Measurements from ENCODE around the gene CYP27A1. TPM values are rescaled to one million over a fixed set of nuclear protein-coding genes. Genes with fewer than 3 reads are reported as not detected.

Gene CYP27A1
- total and polyA plus RNA-seq, 10 donors = 8.7 to 65.5 (median 15.2) TPM

- Histone ChIP-seq H3K27me3 (replicated peaks in 1 of 7) (peaks cover 3 to 98% (median 43%) of the 10 kb centered on the region in 7 donors), H3K27ac (peak overlapping the region in 4 of 8 donors; percentile 57 to 67 (median 64))
These were observed 79.0 kb downstream of the CYP27A1 start for GRCh38 chr2:218860950-218861381.

DNA sequence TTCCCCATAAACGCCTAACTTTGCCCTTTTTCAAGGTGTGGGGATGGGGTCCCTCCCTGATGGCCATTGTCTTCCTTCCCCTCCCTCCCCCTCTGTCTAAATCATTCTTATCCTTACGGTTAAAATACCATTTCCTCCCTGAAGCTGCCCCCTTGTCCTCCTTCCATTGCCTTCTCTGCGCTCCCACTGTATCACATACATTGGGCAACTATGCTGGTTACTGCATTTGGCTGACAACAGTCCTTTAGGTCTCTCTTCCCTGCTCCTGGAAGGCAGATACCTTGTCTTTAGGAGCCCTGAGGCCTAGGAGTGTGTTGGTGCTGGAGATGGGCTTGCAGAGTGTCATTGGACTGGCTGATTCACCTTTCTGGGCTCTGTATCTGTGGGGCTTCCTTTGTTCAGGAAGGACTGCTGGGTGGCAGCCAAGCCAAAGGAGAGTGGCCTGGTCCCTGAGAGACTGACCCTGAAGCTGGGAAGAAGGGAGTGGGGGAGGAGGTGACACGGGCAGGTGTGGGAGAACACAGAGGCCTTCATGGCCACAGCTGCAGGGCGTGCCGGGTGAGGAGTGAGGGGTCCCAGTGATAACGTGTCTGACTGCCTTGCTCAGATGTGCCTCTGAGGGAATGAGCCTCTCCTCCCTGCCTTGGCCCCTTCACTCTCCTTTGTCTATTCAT is 79.8 kb downstream of the CYP27A1 start:
- TF ChIP-seq POLR2A (IDR thresholded peaks at IDR 0.05) = no peak
- no peak for TF ChIP-seq CTCF (IDR thresholded peaks at IDR 0.05 in 8 of 11, conservative IDR thresholded peaks at IDR 0.05 in 3 of 11)
- TF ChIP-seq POLR2AphosphoS5 (IDR thresholded peaks at IDR 0.05) = no peak
- H3K4me1 ChIP-seq = peaks cover 12 to 52% (median 28%) of the 10 kb centered on the region in 6 donors
- H3K27ac ChIP-seq = no peak overlapping the region
- peak overlapping the region in 2 of 8 donors; percentile 36 to 68 for H3K4me3 ChIP-seq
- no peaks in the 10 kb centered on the region for H3K36me3 ChIP-seq
- peak; percentile 41 for DNase-seq
- H3K27me3 ChIP-seq (replicated peaks in 1 of 7) = peaks cover 3 to 95% (median 43%) of the 10 kb centered on the region in 7 donors
- no peaks in the 10 kb centered on the region for H3K9me3 ChIP-seq
- 62 to 74% (median 69%) methylated on average over 7 of the region's 7 CpGs for WGBS, 5 donors
- intact Hi-C loops (cut with DNase I; ENCODE audit: low total_unique reads) = no loop called here

More at GRCh38 chr2:218860950-218861381, 79.0 kb downstream of the CYP27A1 start:
- Histone ChIP-seq H3K4me1 (peaks cover 12 to 53% (median 28%) of the 10 kb centered on the region in 6 donors), H3K4me3 (peak overlapping the region in 4 of 8 donors; percentile 36 to 68 (median 42)), H3K36me3 (no peaks in the 10 kb centered on the region), H3K9me3 (no peaks in the 10 kb centered on the region)
- no peak for TF ChIP-seq POLR2A (IDR thresholded peaks at IDR 0.05)
- TF ChIP-seq POLR2AphosphoS5 (IDR thresholded peaks at IDR 0.05) = peak in 2 of 3 donors; percentile 31 to 73
- 0 to 10% (median 3%) methylated on average over 8 to 21 of the region's 21 CpGs for WGBS, 5 donors
- DNase-seq = peak; percentile 62
- intact Hi-C loops (cut with DNase I; ENCODE audit: low total_unique reads) = no loop called here

DNA sequence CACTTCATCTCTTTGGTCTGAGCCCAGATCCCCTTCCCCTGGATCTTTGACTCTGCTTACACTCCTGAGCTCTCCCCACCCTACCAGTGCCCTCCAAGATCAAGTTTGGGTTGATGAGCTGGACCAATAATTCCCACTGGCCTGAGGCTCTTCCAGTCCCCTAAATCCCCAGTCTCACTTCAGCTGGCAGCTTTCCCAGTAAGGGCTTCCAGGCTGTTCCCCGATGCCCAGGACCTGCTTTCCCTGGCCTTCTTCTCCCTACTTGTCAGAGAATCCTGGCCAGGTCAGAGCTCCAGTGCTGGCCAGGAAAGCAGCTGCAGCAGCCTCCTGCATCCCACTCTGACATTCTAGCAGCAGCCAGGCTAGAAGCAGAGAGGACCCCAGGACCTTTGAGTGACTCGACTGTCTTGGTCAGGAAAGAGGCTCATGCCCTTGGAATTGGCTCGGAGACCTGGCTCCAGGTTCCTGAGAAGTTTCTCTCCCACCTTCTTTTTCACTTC is 81.1 kb downstream of the CYP27A1 start:
- TF ChIP-seq POLR2AphosphoS5 (IDR thresholded peaks at IDR 0.05) (no peak), CTCF (IDR thresholded peaks at IDR 0.05 in 8 of 11, conservative IDR thresholded peaks at IDR 0.05 in 3 of 11) (no peak), POLR2A (IDR thresholded peaks at IDR 0.05) (no peak)
- Histone ChIP-seq H3K36me3 (no peaks in the 10 kb centered on the region), H3K4me1 (peaks cover 19 to 49% (median 34%) of the 10 kb centered on the region in 6 donors), H3K27ac (no peak overlapping the region), H3K4me3 (no peak overlapping the region), H3K9me3 (no peaks in the 10 kb centered on the region), H3K27me3 (replicated peaks in 1 of 7) (peaks cover 0 to 91% (median 36%) of the 10 kb centered on the region in 7 donors)
- intact Hi-C loops (cut with DNase I; ENCODE audit: low total_unique reads) = no loop called here
- peak; percentile 58 for DNase-seq
- 77 to 87% (median 81%) methylated on average over 3 of the region's 3 CpGs for WGBS, 5 donors

Small RNA genes within 50 kb of the gene (microRNA-seq; reads per million reads assigned to microRNA genes)
- 0 reads per million in 3 donors for gene MIR9500

Other genes with a start within 250 kb of the CYP27A1 start
- 10 to 100 TPM; 13.0 to 19.2 (median 14.8) TPM for gene USP37, start 213.8 kb upstream of the CYP27A1 start, total RNA-seq
- gene USP37, start 213.8 kb upstream of the CYP27A1 start, polyA plus RNA-seq = 1 to 10 TPM; 1.8 to 2.7 (median 2.1) TPM
- gene CNOT9, start 213.3 kb upstream of the CYP27A1 start, total RNA-seq = 10 to 100 TPM; 40.4 to 61.6 (median 46.7) TPM
- gene CNOT9, start 213.3 kb upstream of the CYP27A1 start, polyA plus RNA-seq = 10 to 100 TPM; 18.8 to 23.4 (median 19.7) TPM
- gene PLCD4, start 174.2 kb upstream of the CYP27A1 start, total RNA-seq = under 1 TPM; 0.13 to 0.92 (median 0.64) TPM
- under 1 TPM; 0.19 to 0.26 (median 0.23) TPM for gene PLCD4, start 174.2 kb upstream of the CYP27A1 start, polyA plus RNA-seq
- gene ZNF142, start 122.5 kb upstream of the CYP27A1 start, total RNA-seq = 10 to 100 TPM; 27.7 to 33.0 (median 31.6) TPM
- 1 to 10 TPM; 2.9 to 8.0 (median 4.4) TPM for gene ZNF142, start 122.5 kb upstream of the CYP27A1 start, polyA plus RNA-seq
- gene BCS1L, start 122.5 kb upstream of the CYP27A1 start, total RNA-seq = 10 to 100 TPM; 16.4 to 39.4 (median 29.5) TPM
- gene BCS1L, start 122.5 kb upstream of the CYP27A1 start, polyA plus RNA-seq = 10 to 100 TPM; 39.1 to 47.3 (median 40.2) TPM
- 10 to 100 TPM; 15.9 to 25.9 (median 20.8) TPM for gene RNF25, start 110.1 kb upstream of the CYP27A1 start, total RNA-seq
- gene RNF25, start 110.1 kb upstream of the CYP27A1 start, polyA plus RNA-seq = 10 to 100 TPM; 25.1 to 27.1 (median 26.3) TPM
- gene STK36, start 110.1 kb upstream of the CYP27A1 start, total RNA-seq = 10 to 100 TPM; 18.7 to 46.8 (median 27.9) TPM
- gene STK36, start 110.1 kb upstream of the CYP27A1 start, polyA plus RNA-seq = 10 to 100 TPM; 10.7 to 18.6 (median 16.8) TPM
- gene TTLL4, start 71.3 kb upstream of the CYP27A1 start, total RNA-seq = 10 to 100 TPM; 14.5 to 40.5 (median 28.6) TPM
- 10 to 100 TPM in 2 of 3 donors, 1 to 10 TPM in 1; 6.2 to 13.7 (median 12.0) TPM for gene TTLL4, start 71.3 kb upstream of the CYP27A1 start, polyA plus RNA-seq
- gene PRKAG3, start 49.7 kb downstream of the CYP27A1 start, total RNA-seq = not detected
- not detected for gene PRKAG3, start 49.7 kb downstream of the CYP27A1 start, polyA plus RNA-seq
- 10 to 100 TPM in 3 of 7 donors, 1 to 10 TPM in 4; 2.2 to 10.9 (median 10.0) TPM for gene WNT6, start 77.7 kb downstream of the CYP27A1 start, total RNA-seq
- gene WNT6, start 77.7 kb downstream of the CYP27A1 start, polyA plus RNA-seq = 1 to 10 TPM; 1.1 to 4.0 (median 1.1) TPM
- gene WNT10A, start 98.7 kb downstream of the CYP27A1 start, total RNA-seq = 1 to 10 TPM; 1.6 to 7.9 (median 3.5) TPM
- gene WNT10A, start 98.7 kb downstream of the CYP27A1 start, polyA plus RNA-seq = 1 to 10 TPM; 1.5 to 2.5 (median 1.5) TPM
- gene CDK5R2, start 177.5 kb downstream of the CYP27A1 start, total RNA-seq = not detected
- not detected for gene CDK5R2, start 177.5 kb downstream of the CYP27A1 start, polyA plus RNA-seq
- not detected for gene FEV, start 203.0 kb downstream of the CYP27A1 start, total RNA-seq
- not detected for gene FEV, start 203.0 kb downstream of the CYP27A1 start, polyA plus RNA-seq
- gene CRYBA2, start 211.3 kb downstream of the CYP27A1 start, total RNA-seq = not detected
- not detected for gene CRYBA2, start 211.3 kb downstream of the CYP27A1 start, polyA plus RNA-seq